Esophagus muscularis mucosa (tissue), 4 donors: Measurements from ENCODE around the gene IFNA1. TPM values are rescaled to one million over a fixed set of nuclear protein-coding genes. Genes with fewer than 3 reads are reported as not detected.

Source experiments
- DNase-seq: peaks from one replicate; pipeline ENCODE4 v3.0.0-alpha.2; 2017; ENCODE audit errors: extremely low spot score
- H3K27ac ChIP-seq, 4 donors: fragments of 200-600 bp; sonication (generic); replicated peaks in 1 of 4; 1 replicate in 3 of 4; 2 replicates in 1 of 4; pipeline ENCODE4 v1.5.1; 2016 to 2019; ENCODE audit warnings: mild to moderate bottlenecking in 1 of 4
- H3K27me3 ChIP-seq, 4 donors: fragments of 200-600 bp; sonication (generic); one replicate each; pipeline versions ENCODE4 v1.5.1 to v1.6.0; 2016 to 2019
- H3K36me3 ChIP-seq, 4 donors: fragments of 200-600 bp; sonication (generic); one replicate each; pipeline ENCODE4 v1.5.1; 2016 to 2019
- H3K4me1 ChIP-seq, 4 donors: fragments of 200-600 bp; sonication (generic); one replicate each; pipeline ENCODE4 v1.5.1; 2016 to 2019
- H3K4me3 ChIP-seq, 4 donors: fragments of 200-600 bp; sonication (generic); 1 replicate in 2 of 4; 2 replicates in 2 of 4; pipeline ENCODE4 v1.5.1; 2016 to 2019; ENCODE audit warnings: mild to moderate bottlenecking in 4 of 4, moderate library complexity in 1 of 4
- H3K9me3 ChIP-seq, 4 donors: fragments of 200-600 bp; sonication (generic); 1 replicate in 3 of 4; 2 replicates in 1 of 4; pipeline ENCODE4 v1.5.1; 2016 to 2019
- CTCF ChIP-seq, 3 experiments: fragments of 200-600 bp in 2 of 3; fragments of 450-650 bp in 1 of 3; sonication (generic) in 2 of 3; IDR thresholded peaks; one replicate each; pipeline ENCODE4 v1.5.1; 2017 to 2019; ENCODE audit warnings: antibody characterized with exemption in 3 of 3, mild to moderate bottlenecking in 2 of 3, moderate library complexity in 1 of 3
- EP300 ChIP-seq: sonication (generic); formaldehyde crosslinking; IDR thresholded peaks from one replicate; pipeline ENCODE4 v1.6.1; 2017; ENCODE audit warnings: antibody characterized with exemption
- POLR2A ChIP-seq: fragments of 450-650 bp; IDR thresholded peaks from one replicate; pipeline ENCODE4 v1.6.1; 2017; ENCODE audit warnings: antibody characterized with exemption, moderate library complexity, mild to moderate bottlenecking, low read depth
- POLR2AphosphoS5 ChIP-seq, 2 donors: sonication (generic); formaldehyde crosslinking; IDR thresholded peaks; one replicate each; pipeline ENCODE4 v1.6.1; 2017; ENCODE audit warnings: antibody characterized with exemption in 2 of 2
- WGBS: methylation state at CpG from one replicate; pipeline ENCODE4 v1.1.5; 2018; 5-methylcytosine and 5-hydroxymethylcytosine counted together
- intact Hi-C: fragments of 100-400 bp; cut with DNase I; formaldehyde crosslinking; loops from one replicate; pipeline ENCODE4 v1.15.1; 2023
- total RNA-seq, 4 donors: library from RNA; depleted of rRNA; stranded (reverse); fragments of >200 nt; gene quantifications; one replicate each; pipeline versions ENCODE4 v1.1.0 to v1.2.1, GENCODE V29; 2016

The IFNA1 gene
- total RNA-seq, 4 donors from 2014 or later = not detected

DNA sequence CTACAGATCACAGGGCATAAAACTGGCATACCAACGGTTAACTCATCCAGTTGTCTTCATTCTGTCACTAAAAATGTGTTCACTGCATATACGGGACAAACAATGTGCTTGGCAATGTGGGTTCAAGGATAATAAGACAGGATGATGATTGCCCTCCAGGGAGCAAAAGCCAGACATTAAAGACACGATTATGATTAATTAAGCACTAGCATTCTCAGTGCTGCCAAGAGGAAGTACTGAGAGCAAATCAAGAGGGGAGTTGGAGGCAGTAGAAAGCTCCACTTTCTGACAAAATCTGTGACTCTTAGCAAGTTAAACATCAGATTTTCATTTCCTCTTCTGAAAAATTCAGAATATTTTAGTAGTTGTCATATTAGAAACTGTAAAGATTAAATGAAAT, 40.3 kb upstream of the IFNA1 start:
- Histone ChIP-seq H3K36me3 (no peaks in the 10 kb centered on the region), H3K27me3 (peaks cover 0 to 52% (median 18%) of the 10 kb centered on the region in 4 donors), H3K4me1 (peaks cover 8 to 21% (median 18%) of the 10 kb centered on the region in 4 donors), H3K27ac (no peak overlapping the region), H3K4me3 (no peak overlapping the region), H3K9me3 (no peaks in the 10 kb centered on the region)
- 28% methylated on average over 3 of the region's 3 CpGs for WGBS
- TF ChIP-seq POLR2AphosphoS5 (IDR thresholded peaks at IDR 0.05) (no peak), POLR2A (no peak), EP300 (no peak), CTCF (IDR thresholded peaks at IDR 0.05) (no peak)
- intact Hi-C loops = no loop called here
- no peak for DNase-seq

GRCh38 chr9:21402386-21403251, 37.6 kb upstream of the IFNA1 start:
- TF ChIP-seq POLR2A (no peak), CTCF (IDR thresholded peaks at IDR 0.05) (no peak), EP300 (no peak), POLR2AphosphoS5 (IDR thresholded peaks at IDR 0.05) (no peak)
- Histone ChIP-seq H3K4me1 (peaks cover 8 to 14% (median 11%) of the 10 kb centered on the region in 4 donors), H3K36me3 (no peaks in the 10 kb centered on the region), H3K4me3 (peak overlapping the region; percentile 31 to 53 (median 36)), H3K27ac (no peak overlapping the region), H3K27me3 (peaks cover 0 to 38% (median 18%) of the 10 kb centered on the region in 4 donors), H3K9me3 (no peaks in the 10 kb centered on the region)
- DNase-seq = no peak
- intact Hi-C loops = no loop called here
- 6% methylated on average over 46 of the region's 53 CpGs for WGBS

DNA sequence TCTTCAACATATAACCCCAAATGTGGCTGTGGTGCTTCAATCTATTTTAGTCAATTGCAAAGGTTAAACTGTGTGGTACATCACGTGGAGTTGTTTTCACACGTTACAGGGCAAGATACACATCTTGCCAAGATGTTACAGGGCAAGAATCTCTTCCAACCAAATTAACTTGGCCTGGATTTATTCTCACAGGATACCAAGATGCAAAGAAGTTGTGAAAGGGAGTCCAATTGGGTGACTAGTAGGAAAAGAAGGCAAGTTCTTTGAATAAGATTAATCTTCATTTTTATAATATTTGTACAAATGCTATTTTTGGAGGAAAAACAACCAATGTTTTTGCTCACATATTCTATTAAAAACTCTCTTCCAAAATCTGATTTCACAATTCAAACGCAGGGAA, 36.1 kb upstream of the IFNA1 start:
- no peak for DNase-seq
- 77% methylated on average over 3 of the region's 3 CpGs for WGBS
- Histone ChIP-seq H3K4me1 (peaks cover 8 to 14% (median 11%) of the 10 kb centered on the region in 4 donors), H3K4me3 (no peak overlapping the region), H3K9me3 (no peaks in the 10 kb centered on the region), H3K27ac (no peak overlapping the region), H3K27me3 (peaks cover 0 to 38% (median 18%) of the 10 kb centered on the region in 4 donors), H3K36me3 (no peaks in the 10 kb centered on the region)
- intact Hi-C loops = no loop called here
- TF ChIP-seq EP300 = no peak
- no peak for TF ChIP-seq POLR2A
- no peak for TF ChIP-seq POLR2AphosphoS5 (IDR thresholded peaks at IDR 0.05)
- no peak for TF ChIP-seq CTCF (IDR thresholded peaks at IDR 0.05)

GRCh38 chr9:21408817-21409216, 31.4 kb upstream of the IFNA1 start, which contains the start of gene IFNA8:
IFNA8 (plus strand) TSS chr9:21409117; CDS start chr9:21409177, 60 bp downstream.
- intact Hi-C loops = no loop called here
- no peak for DNase-seq
- Histone ChIP-seq H3K4me1 (no peaks in the 10 kb centered on the region), H3K27ac (no peak within 1 kb of the TSS), H3K27me3 (no peaks in the 10 kb centered on the region), H3K4me3 (no peak within 1 kb of the TSS), H3K36me3 (no peaks in the 10 kb centered on the region), H3K9me3 (no peaks in the 10 kb centered on the region)
- TF ChIP-seq POLR2A (no peak), EP300 (no peak), POLR2AphosphoS5 (IDR thresholded peaks at IDR 0.05) (no peak), CTCF (IDR thresholded peaks at IDR 0.05) (no peak)
- WGBS = 84% methylated on average over 1 of the region's 1 CpG
